Esophagus muscularis mucosa (tissue), 4 donors: ENCODE measurements around the gene SLC25A12. TPM values are rescaled to one million over a fixed set of nuclear protein-coding genes. Genes with fewer than 3 reads are reported as not detected.

Experiments used
- DNase-seq: peaks from one replicate; pipeline ENCODE4 v3.0.0-alpha.2; 2017; ENCODE audit errors: extremely low spot score
- H3K27ac ChIP-seq, 4 donors: fragments of 200-600 bp; sonication (generic); replicated peaks in 1 of 4; 1 replicate in 3 of 4; 2 replicates in 1 of 4; pipeline ENCODE4 v1.5.1; 2016 to 2019; ENCODE audit warnings: mild to moderate bottlenecking in 1 of 4
- H3K27me3 ChIP-seq, 4 donors: fragments of 200-600 bp; sonication (generic); one replicate each; pipeline versions ENCODE4 v1.5.1 to v1.6.0; 2016 to 2019
- H3K36me3 ChIP-seq, 4 donors: fragments of 200-600 bp; sonication (generic); one replicate each; pipeline ENCODE4 v1.5.1; 2016 to 2019
- H3K4me1 ChIP-seq, 4 donors: fragments of 200-600 bp; sonication (generic); one replicate each; pipeline ENCODE4 v1.5.1; 2016 to 2019
- H3K4me3 ChIP-seq, 4 donors: fragments of 200-600 bp; sonication (generic); 1 replicate in 2 of 4; 2 replicates in 2 of 4; pipeline ENCODE4 v1.5.1; 2016 to 2019; ENCODE audit warnings: mild to moderate bottlenecking in 4 of 4, moderate library complexity in 1 of 4
- H3K9me3 ChIP-seq, 4 donors: fragments of 200-600 bp; sonication (generic); 1 replicate in 3 of 4; 2 replicates in 1 of 4; pipeline ENCODE4 v1.5.1; 2016 to 2019
- EP300 ChIP-seq: sonication (generic); formaldehyde crosslinking; IDR thresholded peaks from one replicate; pipeline ENCODE4 v1.6.1; 2017; ENCODE audit warnings: antibody characterized with exemption
- POLR2A ChIP-seq: fragments of 450-650 bp; IDR thresholded peaks from one replicate; pipeline ENCODE4 v1.6.1; 2017; ENCODE audit warnings: antibody characterized with exemption, moderate library complexity, mild to moderate bottlenecking, low read depth
- POLR2AphosphoS5 ChIP-seq, 2 donors: sonication (generic); formaldehyde crosslinking; IDR thresholded peaks; one replicate each; pipeline ENCODE4 v1.6.1; 2017; ENCODE audit warnings: antibody characterized with exemption in 2 of 2
- WGBS: methylation state at CpG from one replicate; pipeline ENCODE4 v1.1.5; 2018; 5-methylcytosine and 5-hydroxymethylcytosine counted together
- intact Hi-C: fragments of 100-400 bp; cut with DNase I; formaldehyde crosslinking; loops from one replicate; pipeline ENCODE4 v1.15.1; 2023
- total RNA-seq, 4 donors: library from RNA; depleted of rRNA; stranded (reverse); fragments of >200 nt; gene quantifications; one replicate each; pipeline versions ENCODE4 v1.1.0 to v1.2.1, GENCODE V29; 2016
- TF ChIP-seq, protein P1 (sequence below), 3 experiments: fragments of 200-600 bp in 2 of 3; fragments of 450-650 bp in 1 of 3; sonication (generic) in 2 of 3; IDR thresholded peaks; one replicate each; pipeline ENCODE4 v1.5.1; 2017 to 2019; ENCODE audit warnings: antibody characterized with exemption in 3 of 3, mild to moderate bottlenecking in 2 of 3, moderate library complexity in 1 of 3

SLC25A12 gene
- total RNA-seq, 4 donors from 2014 or later, result 52.2 to 68.9 (median 63.6) TPM

DNA sequence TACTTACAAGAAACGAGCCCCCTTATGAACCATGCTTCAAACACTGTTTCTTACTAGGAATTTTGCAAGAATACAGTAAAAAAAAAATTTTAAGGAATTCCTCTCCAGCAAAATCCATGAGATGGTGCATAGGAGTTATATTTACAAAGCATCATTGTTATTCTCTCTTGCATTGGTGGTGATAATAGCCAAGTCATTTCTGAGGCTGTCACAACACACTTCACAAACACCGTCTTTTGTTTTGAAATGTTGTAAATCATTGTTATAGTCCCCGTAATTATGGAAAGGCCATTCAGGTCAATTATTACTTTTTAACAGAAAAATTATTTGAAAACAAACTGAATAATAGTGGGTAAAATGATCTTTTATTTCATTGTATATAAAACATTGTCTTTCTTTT is 146.7 kb downstream of the SLC25A12 start:
- H3K4me3 ChIP-seq, result no peak overlapping the region
- no peaks in the 10 kb centered on the region for H3K9me3 ChIP-seq
- no peak for DNase-seq
- no peaks in the 10 kb centered on the region for H3K4me1 ChIP-seq
- intact Hi-C loops, result no loop called here
- H3K36me3 ChIP-seq, result peaks cover 46 to 94% (median 65%) of the 10 kb centered on the region in 4 donors
- TF ChIP-seq POLR2A, result no peak
- TF ChIP-seq POLR2AphosphoS5 (IDR thresholded peaks at IDR 0.05), result no peak
- TF ChIP-seq EP300, result no peak
- TF ChIP-seq, protein P1, sequence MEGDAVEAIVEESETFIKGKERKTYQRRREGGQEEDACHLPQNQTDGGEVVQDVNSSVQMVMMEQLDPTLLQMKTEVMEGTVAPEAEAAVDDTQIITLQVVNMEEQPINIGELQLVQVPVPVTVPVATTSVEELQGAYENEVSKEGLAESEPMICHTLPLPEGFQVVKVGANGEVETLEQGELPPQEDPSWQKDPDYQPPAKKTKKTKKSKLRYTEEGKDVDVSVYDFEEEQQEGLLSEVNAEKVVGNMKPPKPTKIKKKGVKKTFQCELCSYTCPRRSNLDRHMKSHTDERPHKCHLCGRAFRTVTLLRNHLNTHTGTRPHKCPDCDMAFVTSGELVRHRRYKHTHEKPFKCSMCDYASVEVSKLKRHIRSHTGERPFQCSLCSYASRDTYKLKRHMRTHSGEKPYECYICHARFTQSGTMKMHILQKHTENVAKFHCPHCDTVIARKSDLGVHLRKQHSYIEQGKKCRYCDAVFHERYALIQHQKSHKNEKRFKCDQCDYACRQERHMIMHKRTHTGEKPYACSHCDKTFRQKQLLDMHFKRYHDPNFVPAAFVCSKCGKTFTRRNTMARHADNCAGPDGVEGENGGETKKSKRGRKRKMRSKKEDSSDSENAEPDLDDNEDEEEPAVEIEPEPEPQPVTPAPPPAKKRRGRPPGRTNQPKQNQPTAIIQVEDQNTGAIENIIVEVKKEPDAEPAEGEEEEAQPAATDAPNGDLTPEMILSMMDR (IDR thresholded peaks at IDR 0.05), result no peak
- H3K27ac ChIP-seq, result no peak overlapping the region
- 77% methylated on average over 3 of the region's 3 CpGs for WGBS
- no peaks in the 10 kb centered on the region for H3K27me3 ChIP-seq

DNA sequence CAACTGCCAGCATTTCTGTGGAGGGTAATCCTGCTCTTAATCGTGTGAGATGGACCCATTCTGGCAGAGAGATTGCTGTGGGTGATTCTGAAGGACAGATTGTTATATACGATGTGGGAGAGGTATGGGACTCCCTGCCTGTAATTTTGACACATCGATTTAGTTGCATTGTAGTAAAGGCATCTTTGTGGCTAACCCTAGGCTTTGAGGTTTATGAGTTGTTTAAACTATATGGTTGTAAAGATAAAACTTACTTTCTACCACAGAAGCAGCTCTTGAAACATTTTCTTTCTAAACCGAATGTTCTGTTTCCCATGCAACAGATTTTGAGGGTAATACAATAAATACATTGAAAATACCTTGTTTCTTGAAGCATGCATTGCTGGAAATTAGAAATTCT is 148.2 kb downstream of the SLC25A12 start:
- Histone ChIP-seq H3K4me1 (no peaks in the 10 kb centered on the region), H3K9me3 (no peaks in the 10 kb centered on the region), H3K27ac (no peak overlapping the region), H3K4me3 (no peak overlapping the region), H3K36me3 (peaks cover 41 to 97% (median 69%) of the 10 kb centered on the region in 4 donors), H3K27me3 (no peaks in the 10 kb centered on the region)
- 91% methylated on average over 4 of the region's 4 CpGs for WGBS
- TF ChIP-seq, protein P1 (IDR thresholded peaks at IDR 0.05), result no peak
- TF ChIP-seq EP300 (no peak), POLR2A (no peak), POLR2AphosphoS5 (IDR thresholded peaks at IDR 0.05) (no peak)
- DNase-seq, result no peak
- intact Hi-C loops, result no loop called here

DNA sequence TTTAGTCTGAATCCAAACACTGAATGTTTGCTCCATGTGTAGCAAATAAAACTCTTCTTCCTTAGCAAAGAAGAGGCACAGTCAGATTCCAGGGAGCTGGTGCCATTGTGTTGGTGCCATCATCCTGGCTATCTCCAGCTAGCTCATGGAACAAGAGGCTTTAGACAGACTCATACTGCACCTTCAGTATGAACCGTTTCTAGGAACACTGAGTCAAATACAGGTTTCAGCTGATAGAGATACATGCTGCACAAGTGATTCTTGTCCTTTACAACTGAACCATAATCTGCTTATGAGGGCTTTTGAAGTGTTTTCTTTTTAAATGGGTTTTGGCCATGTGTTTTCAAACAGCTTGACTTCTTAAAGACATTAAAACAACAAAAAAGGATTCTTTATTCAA is 148.9 kb downstream of the SLC25A12 start:
- H3K4me3 ChIP-seq, result no peak overlapping the region
- WGBS, result 94% methylated on average over 1 of the region's 1 CpG
- TF ChIP-seq EP300, result no peak
- no peak for TF ChIP-seq POLR2A
- TF ChIP-seq, protein P1 (IDR thresholded peaks at IDR 0.05), result no peak
- TF ChIP-seq POLR2AphosphoS5 (IDR thresholded peaks at IDR 0.05), result no peak
- no peaks in the 10 kb centered on the region for H3K9me3 ChIP-seq
- no peaks in the 10 kb centered on the region for H3K4me1 ChIP-seq
- no peak for DNase-seq
- intact Hi-C loops, result no loop called here
- H3K27ac ChIP-seq, result no peak overlapping the region
- H3K27me3 ChIP-seq, result no peaks in the 10 kb centered on the region
- peaks cover 41 to 95% (median 72%) of the 10 kb centered on the region in 4 donors for H3K36me3 ChIP-seq

DNA sequence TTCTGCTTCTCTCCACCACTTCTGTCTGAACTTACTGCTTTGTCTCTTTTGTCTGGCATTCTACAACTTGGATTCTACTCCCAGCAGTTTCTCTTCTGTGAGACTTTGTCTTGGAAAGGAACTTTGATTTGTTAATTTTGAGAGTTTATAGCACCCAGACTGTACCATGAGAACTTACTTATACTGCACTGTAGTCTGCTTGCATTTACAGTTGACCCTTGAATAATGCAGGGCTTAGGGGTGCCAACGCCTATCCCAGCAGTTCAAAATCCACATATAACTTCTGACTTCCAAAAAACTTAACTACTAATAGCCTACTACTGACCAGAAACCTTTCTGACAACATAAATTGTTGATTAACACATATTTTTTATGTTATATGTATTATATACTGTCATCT is 151.3 kb downstream of the SLC25A12 start:
- intact Hi-C loops, result no loop called here
- Histone ChIP-seq H3K36me3 (peaks cover 44 to 92% (median 74%) of the 10 kb centered on the region in 4 donors), H3K27me3 (no peaks in the 10 kb centered on the region), H3K9me3 (no peaks in the 10 kb centered on the region), H3K4me3 (no peak overlapping the region), H3K4me1 (no peaks in the 10 kb centered on the region), H3K27ac (no peak overlapping the region)
- 100% methylated on average over 1 of the region's 1 CpG for WGBS
- no peak for DNase-seq
- TF ChIP-seq POLR2A (no peak), EP300 (no peak), POLR2AphosphoS5 (IDR thresholded peaks at IDR 0.05) (no peak)
- TF ChIP-seq, protein P1 (IDR thresholded peaks at IDR 0.05), result no peak

DNA sequence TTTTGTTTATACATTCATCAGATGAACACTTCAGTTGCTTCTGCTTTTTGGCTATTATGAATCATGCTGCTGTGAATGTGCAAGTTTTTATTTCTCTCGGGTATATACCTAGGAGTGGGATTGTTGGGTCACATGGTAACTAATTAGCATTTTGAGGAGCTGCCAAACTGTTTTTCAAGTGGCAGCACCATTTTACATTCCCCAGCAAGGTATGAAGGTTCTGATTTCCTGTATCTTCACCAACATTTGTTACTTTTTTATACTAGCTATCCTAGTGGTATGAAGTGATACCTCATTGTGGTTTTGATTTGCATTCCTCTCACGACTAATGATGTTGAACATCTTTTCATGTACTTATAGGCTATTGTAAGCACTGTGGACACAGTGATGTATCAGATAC is 152.9 kb downstream of the SLC25A12 start:
- 75% methylated on average over 2 of the region's 2 CpGs for WGBS
- no peaks in the 10 kb centered on the region for H3K9me3 ChIP-seq
- peaks cover 48 to 92% (median 75%) of the 10 kb centered on the region in 4 donors for H3K36me3 ChIP-seq
- no peak overlapping the region for H3K4me3 ChIP-seq
- no peak for TF ChIP-seq EP300
- TF ChIP-seq POLR2AphosphoS5 (IDR thresholded peaks at IDR 0.05), result no peak
- TF ChIP-seq POLR2A, result no peak
- TF ChIP-seq, protein P1 (IDR thresholded peaks at IDR 0.05), result no peak
- no peak overlapping the region for H3K27ac ChIP-seq
- H3K4me1 ChIP-seq, result no peaks in the 10 kb centered on the region
- DNase-seq, result no peak
- intact Hi-C loops, result no loop called here
- H3K27me3 ChIP-seq, result no peaks in the 10 kb centered on the region
